NCI-H1930 (cell line): ENCODE measurements around the gene CRP.
"Not testable (repeated sequence)": the region's sequence is repeated elsewhere in the genome, so short reads cannot be mapped to it uniquely, and the experiment has no call there.

Experiments
- DNase-seq, 2 experiments: peaks; one replicate each; lab custom pipeline; 2025; lab: John Stamatoyannopoulos, UW

Gene CRP, protein sequence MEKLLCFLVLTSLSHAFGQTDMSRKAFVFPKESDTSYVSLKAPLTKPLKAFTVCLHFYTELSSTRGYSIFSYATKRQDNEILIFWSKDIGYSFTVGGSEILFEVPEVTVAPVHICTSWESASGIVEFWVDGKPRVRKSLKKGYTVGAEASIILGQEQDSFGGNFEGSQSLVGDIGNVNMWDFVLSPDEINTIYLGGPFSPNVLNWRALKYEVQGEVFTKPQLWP

GRCh38 chr1:159714529-159714928 is at the start of gene CRP:
Gene CRP (minus strand): TSS chr1:159714589. CDS start chr1:159714485, 104 bp downstream.
- no peak for DNase-seq

GRCh38 chr1:159763686-159764085 is 49.3 kb upstream of the CRP start:
- DNase-seq = no peak

- DNase-seq = no peak
These were observed 42.0 kb upstream of the CRP start for GRCh38 chr1:159756397-159756796.

- DNase-seq = no peak
These were observed 41.1 kb upstream of the CRP start for GRCh38 chr1:159755451-159756007.

DNA sequence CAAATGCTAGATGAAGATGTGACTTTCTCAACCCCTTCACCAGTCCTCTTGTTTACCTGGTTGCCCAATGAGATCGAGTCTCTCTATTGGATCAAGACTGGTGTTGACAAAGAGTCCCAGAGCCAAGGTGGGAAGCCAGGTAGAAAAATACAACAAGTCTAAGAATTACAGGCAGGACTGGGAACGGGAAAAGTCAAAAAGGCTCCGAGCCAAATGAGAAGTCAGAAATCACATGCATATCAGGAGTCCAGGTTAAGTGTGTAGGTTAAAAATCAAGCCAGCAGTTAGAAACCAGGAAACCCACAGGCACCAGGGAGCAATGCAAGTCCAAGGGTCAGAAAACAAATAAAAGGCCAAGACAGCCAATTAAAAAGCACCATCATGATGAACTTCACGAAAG is 39.0 kb upstream of the CRP start:
- no peak for DNase-seq

- no peak for DNase-seq
These were observed 37.8 kb upstream of the CRP start for GRCh38 chr1:159752135-159752580.

DNA sequence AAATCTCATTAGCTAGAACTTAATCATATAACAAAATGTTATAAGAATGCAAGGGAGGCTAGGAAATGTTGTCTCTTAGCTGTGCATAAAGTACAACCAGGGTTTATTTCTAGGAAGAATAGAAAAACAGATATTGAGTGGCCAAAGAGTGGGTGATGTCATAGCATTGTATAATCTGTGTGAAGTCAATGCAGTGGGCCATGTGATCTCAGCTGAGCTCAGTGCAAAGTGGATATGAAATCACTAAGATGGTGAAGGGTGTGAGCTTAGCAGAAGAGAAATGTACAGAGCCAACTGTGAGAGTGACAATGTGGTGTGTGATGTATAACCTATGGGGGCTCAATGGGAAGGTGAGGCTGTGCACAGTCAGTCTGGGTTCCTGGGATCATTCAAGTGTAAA is 36.6 kb upstream of the CRP start:
- DNase-seq = no peak

- DNase-seq = no peak
These were observed 36.2 kb upstream of the CRP start for GRCh38 chr1:159750621-159751020.

DNA sequence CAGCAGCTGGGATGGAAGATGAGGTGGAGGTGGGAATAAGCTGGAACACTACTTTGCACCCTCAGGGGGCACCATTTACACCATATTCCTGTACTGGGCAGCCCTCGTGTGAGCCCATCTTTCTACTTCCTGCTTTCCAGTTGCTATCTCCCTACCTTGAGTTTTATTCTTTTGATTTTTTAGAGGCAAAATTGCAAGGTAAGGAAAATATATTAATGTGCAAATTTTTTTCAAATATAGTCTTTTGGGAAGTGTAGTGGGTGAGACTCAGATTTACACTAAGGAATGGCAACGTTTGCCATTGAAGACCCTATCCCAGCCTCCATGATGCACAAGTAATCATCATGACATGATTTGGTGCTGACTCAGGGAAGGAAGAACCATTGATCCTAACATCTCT is 35.2 kb upstream of the CRP start:
- no peak for DNase-seq

DNA sequence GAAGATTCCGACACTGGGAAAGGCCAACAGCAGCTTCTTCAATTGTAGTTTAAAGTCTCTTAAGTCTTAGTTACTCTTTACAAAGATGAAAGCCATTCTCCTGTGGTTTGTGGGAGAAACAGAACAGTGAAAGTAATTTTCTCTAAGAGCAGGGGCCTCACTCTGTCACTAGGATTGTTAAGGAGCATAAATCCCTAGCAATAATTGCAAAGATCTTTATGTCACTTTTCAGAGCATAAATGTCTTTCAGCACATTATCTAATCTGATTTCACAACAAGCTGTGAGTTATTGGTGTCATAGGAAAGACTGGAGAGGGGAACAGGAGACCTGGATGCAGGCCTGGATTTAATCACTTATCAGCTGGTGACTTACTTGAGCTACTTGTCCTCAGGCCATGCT is 34.0 kb upstream of the CRP start:
- DNase-seq = no peak

- no peak for DNase-seq
These were observed 32.3 kb upstream of the CRP start for GRCh38 chr1:159746666-159747065.

GRCh38 chr1:159743651-159744410 is 29.4 kb upstream of the CRP start:
- no peak for DNase-seq

- peak; percentile 46 to 72 for DNase-seq
These were observed 23.0 kb upstream of the CRP start for GRCh38 chr1:159737238-159737916.

GRCh38 chr1:159723188-159723587 is 8.8 kb upstream of the CRP start:
- DNase-seq = not testable (repeated sequence)

DNA sequence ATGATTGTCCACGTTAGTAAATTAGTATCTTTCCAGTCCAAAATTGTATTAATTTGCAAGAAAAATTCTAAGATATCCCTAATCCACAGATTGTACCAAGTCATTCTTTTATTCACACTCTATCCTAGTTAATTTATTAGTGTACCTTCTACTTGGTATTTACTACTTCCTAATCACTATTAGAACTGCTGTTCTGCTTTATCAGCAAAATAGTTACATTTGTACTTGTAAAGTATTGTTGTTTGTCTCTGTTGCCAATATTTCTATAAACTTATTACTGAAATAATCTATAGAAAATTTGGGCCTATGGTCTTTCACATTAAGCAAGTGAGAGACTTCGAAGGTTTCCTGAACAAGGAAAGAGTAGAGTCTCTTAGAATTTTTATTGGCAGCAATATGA is 5.6 kb upstream of the CRP start:
- no peak for DNase-seq

- no peak for DNase-seq
These were observed 1.5 kb upstream of the CRP start for GRCh38 chr1:159715855-159716254.

- no peak for DNase-seq
These were observed 2.3 kb downstream of the CRP start for GRCh38 chr1:159712080-159712479.

DNA sequence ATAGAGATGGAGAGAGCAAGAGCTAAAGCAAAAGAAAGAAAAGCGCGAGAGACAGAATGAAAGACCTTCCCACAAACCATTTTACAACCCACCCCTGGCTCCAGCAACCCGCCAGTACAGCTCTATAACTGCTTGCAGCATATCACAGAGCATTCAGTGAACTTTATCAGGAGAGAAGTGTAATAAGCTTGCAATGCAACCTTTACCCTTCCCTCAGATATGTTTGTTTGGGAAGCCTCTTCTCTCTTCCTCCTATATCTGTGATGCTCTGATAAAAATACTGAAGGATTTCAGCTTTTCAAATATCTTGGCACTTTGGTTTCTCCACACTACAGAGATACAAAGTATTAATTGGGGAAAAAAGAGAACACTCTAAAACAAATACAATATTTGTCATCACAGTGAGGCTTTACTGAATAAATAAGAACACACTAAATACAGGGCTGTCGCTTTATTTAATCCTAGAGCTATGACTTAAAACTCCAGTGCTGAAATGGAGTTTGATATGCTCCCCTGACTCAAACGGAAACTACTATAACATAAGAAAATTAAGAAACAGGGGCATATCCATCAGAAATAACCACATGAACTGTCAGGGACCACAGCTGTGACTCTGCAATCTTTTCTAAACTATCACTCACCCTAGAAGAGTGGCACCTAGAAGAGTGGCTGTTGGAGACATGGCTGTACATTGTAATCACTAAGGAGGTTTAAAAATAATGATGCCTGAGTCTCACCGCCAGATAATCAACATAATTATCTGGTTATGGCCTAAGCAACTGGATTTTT is 6.7 kb downstream of the CRP start:
- DNase-seq = no peak

GRCh38 chr1:159705904-159706256 is 8.5 kb downstream of the CRP start:
- DNase-seq = no peak

GRCh38 chr1:159705251-159705903 is 9.0 kb downstream of the CRP start:
- DNase-seq = no peak

GRCh38 chr1:159704481-159704880 is 9.9 kb downstream of the CRP start:
- DNase-seq = no peak

GRCh38 chr1:159700312-159700711 is 14.1 kb downstream of the CRP start:
- DNase-seq = no peak
